HG03097 (cell line): ENCODE data around the gene LCORL.
"Not testable (repeated sequence)": the region's sequence is repeated elsewhere in the genome, so short reads cannot be mapped to it uniquely, and the experiment has no call there.

Experiments
- ATAC-seq: cut with Tn5 transposase; IDR thresholded peaks from one replicate; pipeline ENCODE4 v1.9.1; 2021; ENCODE audit not compliant: unreplicated experiment, low FRiP score

LCORL gene

DNA sequence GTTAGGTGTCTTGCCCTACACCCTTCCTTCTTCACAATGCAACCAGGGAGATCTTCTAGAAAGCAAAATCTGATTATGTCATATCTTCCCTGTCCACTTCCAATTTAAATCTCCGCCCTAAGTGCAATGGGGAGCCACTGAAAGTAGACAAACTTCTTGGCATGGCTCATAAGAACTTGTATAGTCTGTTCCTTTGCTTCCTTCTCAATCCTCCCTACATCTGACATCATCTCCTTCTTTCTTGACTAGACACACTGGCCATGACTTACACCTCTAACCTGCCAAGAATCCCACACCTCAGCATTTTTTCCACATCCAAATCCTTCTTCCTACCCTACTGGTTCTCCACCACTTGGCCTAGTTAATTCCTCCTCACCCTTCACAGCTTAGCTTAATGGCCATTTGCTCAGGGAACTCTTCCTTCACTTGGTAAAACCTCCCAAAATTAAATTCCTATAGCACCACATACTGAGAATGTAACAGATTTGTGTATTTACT lies 155.6 kb downstream of the LCORL start:
- ATAC-seq: no peak

DNA sequence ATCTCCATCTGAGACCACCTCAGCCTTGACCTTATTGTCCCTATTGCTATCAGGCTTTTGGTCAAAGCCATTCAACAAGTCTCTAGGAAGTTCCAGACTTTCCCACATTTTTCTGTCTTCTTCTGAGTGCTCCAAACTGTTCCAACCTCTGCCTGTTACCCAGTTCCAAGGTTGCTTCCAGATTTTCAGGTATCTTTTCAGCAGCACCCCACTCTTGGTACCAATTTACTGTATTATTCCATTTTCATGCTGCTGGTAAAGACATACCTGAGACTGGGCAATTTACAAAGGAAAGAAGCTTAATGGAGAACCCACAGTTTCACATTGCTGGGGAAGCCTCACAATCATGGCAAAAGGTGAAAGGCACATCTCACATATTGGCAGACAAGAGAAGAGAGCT lies 159.6 kb downstream of the LCORL start:
- ATAC-seq: not testable (repeated sequence)

DNA sequence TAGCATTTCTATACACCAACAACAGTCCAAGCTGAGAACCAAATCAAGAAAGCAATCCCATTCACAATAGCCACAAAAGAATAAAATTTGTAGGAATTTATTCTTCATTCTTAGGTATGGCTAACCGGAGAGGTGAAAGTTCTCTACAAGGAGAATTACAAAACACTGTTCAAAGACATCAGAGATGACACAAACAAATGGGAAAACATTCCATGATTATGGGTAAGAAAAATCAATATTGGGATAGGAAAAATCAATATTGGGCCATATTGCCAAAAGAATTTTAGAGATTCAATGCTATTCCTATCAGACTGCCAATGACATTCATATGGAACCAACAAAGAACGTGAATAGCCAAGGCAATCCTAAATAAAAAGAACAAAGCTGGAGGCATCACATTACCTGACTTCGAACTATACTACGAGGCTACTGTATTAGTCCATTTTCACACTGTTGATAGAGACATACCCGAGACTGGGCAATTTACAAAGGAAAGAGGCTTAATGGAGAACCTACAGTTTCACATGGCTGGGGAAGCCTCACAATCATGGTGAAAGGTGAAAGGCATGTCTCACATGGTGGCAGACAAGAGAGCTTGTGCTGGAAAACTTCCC lies 161.7 kb downstream of the LCORL start:
- no peak for ATAC-seq

DNA sequence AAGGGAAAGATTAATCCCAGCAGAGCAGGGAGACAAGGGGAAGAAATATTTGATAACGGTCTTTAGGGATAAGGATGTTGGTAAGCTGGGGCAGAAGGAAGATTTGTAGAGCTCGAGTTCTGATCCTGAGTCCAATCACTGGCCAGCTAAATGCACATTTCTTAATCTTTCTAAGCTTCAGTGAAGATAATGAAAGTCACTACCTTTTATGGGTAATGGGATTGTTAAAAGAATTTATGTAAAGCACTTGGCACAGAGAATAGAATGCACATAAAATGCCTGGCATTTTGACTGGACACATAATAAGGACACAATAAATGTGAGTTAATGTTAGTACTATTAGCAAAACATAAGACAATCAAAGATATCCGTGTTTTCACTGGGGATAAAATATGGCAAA lies 167.5 kb downstream of the LCORL start:
- no peak for ATAC-seq

DNA sequence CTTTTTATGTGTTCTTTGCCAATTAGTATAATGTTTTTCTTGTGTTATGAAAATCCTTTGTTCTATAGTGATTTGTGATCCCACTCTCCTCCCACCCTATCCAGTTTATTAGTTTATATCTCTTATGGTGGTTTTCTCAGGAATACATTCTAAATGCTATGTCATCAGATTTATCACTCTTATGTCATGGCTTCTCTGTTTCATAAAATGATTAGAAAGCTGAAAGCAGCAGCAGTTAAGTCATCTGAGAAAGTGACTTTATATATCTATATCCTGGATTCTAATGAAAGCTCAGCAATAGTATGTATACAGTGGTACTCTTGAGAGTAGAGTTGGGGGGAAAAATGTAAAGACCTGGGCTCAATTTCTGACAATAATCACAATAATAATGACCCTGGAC lies 169.6 kb downstream of the LCORL start:
- no peak for ATAC-seq

DNA sequence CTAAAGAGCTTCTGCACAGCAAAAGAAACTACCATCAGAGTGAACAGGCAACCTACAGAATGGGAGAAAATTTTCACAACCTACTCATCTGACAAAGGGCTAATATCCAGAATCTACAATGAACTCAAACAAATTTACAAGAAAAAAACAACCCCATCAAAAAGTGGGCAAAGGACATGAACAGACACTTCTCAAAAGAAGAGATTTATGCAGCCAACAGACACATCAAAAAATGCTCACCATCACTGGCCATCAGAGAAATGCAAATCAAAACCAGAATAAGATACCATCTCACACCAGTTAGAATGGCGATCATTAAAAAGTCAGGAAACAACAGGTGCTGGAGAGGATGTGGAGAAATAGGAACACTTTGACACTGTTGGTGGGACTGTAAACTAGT lies 171.3 kb downstream of the LCORL start:
- ATAC-seq: not testable (repeated sequence)

DNA sequence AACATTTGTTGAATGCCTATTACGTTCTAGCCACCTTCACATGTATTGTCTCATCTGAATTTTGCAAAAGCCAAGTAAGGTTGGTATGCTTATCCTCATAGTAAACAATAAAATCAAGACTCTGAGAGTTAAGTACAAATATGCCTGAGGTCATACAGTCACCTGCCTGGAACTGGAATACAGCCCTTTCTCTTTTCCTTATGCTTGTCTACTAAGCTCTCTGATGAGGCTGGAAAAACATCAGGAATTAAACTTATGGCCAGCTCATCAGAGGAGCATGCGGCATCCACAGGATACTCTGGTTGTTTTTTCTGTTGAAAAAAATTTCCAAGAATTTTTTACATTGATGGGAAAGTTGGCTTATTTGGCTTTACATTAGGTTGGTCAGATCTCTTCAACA lies 175.3 kb downstream of the LCORL start:
- no peak for ATAC-seq

DNA sequence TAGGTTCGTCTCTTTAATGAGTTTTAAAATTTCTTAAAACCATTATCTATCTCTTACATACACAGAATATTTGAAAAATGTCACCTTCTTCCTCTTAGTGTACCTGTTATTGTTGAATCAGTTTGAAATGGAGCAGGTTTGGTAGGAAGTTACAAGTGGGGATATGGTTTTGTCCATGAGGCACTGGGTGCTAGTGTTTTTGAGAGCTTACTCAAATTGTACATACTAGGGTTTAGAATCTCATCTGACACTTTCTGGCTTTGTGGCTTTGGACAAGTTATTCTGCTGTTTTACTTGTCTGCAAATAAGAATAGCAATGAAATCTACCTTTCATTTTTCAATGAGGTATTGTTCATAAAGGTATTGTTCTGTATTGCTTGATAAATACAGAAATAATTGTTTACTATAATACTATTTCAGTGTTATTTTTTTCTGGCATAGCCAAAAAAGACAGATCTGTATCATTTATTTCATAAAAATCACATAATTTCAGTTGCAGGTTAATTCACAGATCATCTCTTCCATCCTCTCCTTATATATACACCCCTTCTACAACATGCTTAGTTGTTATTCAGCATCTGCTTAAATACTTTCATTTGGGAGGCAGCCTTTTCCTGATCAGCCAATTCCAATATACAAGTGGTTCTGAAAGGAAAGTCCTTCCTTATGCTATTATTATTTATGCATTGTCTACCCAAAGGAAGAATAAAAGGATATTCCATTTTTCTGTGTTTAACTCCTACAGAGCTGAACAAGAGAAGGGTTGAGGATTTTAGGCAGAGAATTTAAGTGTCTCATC lies 197.5 kb downstream of the LCORL start:
- no peak for ATAC-seq

DNA sequence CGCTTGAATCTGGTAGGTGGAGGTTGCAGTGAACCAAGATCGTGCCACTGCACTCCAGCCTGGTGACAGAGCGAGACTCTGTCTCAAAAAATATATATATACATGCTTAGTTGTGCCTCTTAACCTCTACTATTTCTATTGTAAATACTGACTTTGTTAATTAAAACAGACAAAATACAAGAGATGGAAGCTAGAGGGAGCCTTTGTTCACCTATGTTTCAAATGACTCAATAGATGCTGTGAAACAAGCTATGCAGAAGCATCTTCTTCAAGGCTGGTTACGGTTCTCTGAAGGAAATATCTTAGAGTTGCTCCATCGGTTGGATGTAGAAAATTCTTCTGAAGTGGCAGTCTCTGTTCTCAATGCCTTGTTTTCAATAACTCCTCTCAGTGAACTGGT lies 204.5 kb downstream of the LCORL start:
- peak; percentile 52 for ATAC-seq

DNA sequence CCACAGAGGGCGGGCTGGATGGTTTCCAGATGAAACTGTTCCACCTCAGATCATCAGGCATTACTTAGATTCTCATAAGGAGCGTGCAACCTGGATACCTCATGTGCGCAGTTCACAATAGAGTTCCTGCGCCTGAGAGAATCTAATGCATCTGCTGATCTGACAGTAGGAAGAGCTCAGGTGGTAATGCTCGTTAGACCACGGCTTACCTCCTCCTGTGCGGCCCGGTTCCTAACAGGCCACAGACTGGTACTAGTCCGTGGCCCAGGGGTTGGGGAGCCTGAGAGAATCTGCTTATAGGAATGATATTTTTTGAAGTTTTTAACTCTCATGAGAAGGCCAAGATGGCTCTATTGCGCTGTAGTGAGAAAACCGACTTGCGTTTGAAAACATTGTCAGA lies 205.4 kb downstream of the LCORL start:
- ATAC-seq: no peak

DNA sequence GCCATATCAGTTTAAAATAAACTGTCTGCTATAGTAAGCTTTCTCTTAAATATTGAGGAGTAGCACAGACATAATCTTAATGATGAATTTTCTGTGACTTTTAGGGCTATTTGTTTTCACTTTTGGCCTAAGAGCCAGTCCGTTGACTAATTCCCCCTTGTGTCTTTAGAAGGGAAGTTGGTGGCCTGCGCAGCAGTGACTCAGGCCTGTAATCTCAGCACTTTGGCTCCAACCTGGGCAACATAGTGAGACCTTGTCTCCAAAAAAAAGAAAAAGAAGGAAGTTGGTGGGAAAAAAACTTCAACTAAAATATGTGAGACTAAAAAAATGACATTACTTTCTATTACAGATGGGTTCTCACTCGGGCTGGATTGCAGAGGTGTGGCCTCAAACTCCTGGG lies 207.4 kb downstream of the LCORL start:
- ATAC-seq: no peak

DNA sequence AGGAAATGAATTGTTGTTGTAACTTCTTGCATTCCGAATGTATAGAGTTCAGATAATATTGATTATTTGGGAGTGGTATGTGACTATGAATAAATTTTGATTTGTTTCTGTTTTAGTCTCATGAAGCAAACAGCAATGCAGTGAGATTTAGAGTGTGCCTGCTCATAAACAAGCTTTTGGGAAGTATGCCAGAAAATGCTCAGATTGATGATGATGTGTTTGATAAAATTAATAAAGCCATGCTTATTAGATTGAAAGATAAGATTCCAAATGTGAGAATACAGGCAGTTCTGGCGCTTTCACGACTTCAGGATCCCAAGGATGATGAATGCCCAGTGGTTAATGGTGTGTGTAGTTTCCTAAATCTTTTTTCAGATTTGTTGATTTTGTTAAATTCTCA lies 208.8 kb downstream of the LCORL start:
- ATAC-seq: no peak

DNA sequence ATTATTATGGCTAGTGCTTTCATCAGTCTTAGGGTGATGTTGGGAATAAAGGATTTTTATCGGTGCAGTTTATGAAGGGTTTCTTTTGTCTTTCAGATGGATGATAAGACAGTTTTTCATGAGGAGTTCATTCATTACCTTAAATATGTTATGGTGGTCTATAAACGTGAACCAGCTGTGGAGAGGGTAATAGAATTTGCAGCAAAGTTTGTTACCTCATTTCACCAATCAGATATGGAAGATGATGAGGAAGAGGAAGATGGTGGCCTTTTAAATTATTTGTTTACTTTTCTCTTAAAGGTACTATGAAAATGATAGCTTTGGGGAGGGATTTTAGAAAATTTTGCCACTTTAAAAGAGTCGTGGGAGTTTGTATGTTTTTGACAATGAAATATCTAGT lies 209.4 kb downstream of the LCORL start:
- no peak for ATAC-seq

DNA sequence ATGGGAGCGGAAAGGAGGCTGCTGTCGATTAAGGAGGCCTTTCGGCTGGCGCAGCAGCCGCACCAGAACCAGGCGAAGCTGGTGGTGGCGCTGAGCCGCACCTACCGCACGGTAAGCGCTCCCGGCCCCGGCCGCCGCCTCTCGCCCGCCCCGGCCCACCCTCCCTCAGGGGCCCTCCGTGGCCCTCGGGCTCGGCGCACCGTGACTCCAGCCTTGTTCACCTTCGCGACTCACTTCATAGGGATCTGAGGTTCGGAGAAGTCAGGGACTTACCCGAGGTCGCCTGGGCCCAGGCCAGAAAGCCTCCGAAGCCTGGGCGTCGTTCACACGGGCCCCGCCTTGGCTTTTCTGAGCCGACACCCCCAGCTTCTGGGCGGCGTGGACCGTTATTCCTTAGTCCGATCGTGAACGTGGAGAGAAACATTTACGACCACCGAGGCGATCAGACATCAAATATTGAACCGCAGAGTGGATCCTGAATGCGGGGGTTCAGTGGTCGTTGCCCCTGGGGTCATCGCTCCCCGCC lies 210.4 kb downstream of the LCORL start:
- peak; percentile 20 for ATAC-seq

DNA sequence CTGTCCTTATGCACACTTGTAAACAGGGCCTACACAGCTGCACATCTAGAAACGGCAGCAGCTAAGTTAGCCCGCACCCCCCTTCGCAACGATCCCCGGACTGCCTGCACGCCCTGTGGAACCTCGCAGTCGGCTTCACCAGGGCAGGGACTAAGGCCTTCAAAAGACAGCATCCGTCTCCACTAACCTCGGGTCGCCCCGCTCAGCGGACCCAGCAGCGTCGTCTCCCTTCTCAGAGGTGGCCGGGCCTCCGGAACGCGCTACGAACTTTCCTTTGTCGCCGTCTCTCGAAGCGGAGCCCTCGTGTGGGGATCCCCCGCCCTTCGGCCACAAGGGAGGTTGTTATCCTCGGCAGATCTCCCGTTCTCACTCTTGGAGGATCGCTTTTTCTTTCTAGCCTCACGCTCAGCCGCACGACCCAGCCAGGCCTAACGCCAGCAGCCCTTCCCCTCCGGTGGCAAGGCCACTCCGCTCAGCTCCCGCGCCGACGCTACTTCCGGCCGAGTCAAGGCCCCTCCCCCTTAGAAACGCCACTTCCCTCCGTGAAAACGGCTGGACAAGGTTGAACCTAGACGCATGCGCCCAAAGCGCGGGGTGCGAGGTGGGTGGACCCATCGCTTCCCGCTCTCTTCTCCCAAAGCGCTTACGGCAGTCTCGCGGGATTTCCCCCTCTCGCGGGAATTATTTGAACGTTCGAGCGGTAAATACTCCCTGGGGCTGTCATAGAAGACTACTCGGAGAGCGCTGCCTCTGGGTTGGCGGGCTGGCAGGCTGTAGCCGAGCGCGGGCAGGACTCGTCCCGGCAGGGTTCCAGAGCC lies 211.1 kb downstream of the LCORL start, which contains the start of the genes DCAF16 and NCAPG:
Gene DCAF16, minus strand, starts transcription at position 498 of the 818 bp plus-strand sequence. CDS start 6,616 bp downstream, outside the sequence.
Gene NCAPG, plus strand, starts transcription at position 720 of the 818 bp plus-strand sequence. CDS start 99 bp downstream, outside the sequence.
- peak; percentile 88 for ATAC-seq

DNA sequence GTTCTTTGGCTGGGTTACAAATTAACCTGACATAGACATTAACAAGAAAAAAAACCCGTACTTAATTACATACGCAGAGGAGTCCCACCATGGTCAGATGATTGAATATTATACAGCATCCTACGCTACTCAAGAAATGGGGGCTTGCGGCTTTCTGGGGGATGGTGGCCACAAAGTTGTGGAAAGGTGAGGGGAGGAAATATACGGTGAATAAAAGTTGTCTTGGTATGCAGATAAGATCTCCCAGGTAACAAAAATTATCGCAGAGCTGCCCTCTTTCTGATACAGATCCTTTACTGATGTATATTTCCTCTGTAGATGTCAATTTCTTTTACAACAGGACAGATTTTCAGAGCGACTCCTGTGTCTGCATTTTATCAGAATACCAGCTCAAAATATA lies 211.9 kb downstream of the LCORL start:
- ATAC-seq: no peak

DNA sequence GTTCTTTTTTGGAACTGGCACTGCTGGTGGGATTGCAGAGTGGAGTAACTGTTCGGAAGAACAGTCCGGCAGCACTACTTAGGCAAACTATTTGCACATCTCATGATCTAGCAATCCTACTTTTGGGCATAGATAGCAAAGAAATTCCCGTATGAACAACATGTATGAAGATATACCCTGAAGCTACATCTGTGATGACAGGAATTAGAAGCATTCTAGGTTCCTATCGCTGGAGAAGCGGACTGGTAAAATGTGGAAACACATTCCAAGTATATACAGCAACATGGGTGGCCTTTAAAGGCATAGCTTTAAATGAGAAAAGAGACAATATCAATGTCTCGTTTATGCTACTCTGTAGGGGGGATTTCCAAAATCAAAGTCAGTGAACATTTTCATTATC lies 214.1 kb downstream of the LCORL start:
- ATAC-seq: no peak

DNA sequence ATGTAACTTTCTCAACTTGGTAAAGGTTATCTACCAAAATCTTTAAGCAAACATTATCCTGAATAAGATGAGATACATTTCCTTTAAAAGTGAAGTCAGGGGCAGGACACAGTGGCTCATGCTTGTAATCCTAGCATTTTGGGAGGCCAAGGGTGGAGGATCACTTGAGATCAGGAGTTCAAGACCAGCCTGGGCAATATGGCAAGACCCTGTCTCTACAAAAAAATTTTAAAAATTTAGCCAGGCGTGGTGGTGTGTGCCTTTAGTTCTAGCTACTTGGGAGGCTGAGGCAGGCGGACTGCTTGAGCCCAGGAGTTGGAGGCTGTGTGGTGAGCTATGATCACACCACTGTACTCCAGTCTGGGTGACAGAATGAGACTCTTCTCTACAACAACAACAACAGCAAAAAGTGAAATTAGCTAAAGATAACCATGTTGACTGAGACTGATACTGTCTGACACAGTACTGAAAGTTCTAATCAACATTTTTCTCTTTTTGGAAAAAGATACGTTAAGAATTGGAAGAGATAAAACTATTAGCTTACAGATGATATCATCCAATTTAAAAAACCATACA lies 215.9 kb downstream of the LCORL start:
- ATAC-seq: no peak

DNA sequence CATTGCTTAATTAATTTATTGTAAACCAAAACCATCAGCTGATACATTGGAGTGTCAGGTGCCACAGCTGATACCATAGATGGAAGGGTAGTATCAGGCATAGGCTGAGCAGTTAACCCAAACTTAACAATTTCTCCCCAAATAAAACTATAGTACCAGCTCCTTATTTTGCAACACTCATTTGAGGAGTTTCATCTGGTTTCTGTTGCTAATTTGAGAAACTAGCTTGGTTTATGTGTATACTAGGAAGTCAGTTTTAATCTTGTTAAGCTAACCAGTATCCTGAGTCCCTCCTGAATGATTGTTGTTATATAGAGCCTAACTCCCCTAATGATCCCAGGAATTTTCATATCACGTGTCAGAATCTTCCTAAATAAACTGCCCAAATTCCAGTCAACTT lies 223.7 kb downstream of the LCORL start:
- no peak for ATAC-seq

DNA sequence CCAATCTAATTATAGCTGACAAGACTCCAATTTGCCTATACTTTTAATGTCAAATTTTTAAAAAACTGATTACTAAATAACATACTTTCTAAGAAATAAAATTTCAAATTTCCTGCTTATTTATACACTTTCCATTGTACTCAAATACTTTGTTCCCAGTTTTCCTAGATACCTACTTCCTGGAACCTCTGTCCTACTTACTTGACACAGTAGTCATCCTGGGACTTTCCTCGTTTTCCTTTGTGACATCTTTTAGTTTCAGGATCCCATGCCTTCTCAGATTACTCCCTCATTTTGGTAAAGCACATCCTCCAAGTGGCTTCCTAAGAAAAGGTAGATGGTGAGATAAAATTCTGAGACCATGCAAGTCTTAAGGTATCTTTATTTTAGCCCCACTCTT lies 226.8 kb downstream of the LCORL start:
- no peak for ATAC-seq
